K562 (cell line): ENCODE results near the gene ANXA2.

ENCODE experiments used
- ESRRA ChIP-seq: fragments of 450-650 bp; IDR thresholded peaks from 2 replicates; pipeline ENCODE4 v1.6.1; 2014; ENCODE audit warnings: low read depth, mild to moderate bottlenecking, moderate library complexity, borderline replicate concordance
- EZH2 ChIP-seq: IDR thresholded peaks from 2 replicates; pipeline ENCODE4 v1.6.1; 2012; ENCODE audit warnings: low read depth, mild to moderate bottlenecking, inconsistent platforms, low read length, borderline replicate concordance
- LARP7 ChIP-seq: fragments of 450-650 bp; IDR thresholded peaks from 2 replicates; pipeline ENCODE4 v1.6.1; 2016
- MEF2D ChIP-seq: conservative IDR thresholded peaks from 2 replicates; pipeline ENCODE4 v1.6.1; 2016; ENCODE audit warnings: low read depth, missing genetic modification characterization, missing compliant biosample characterization
- NFRKB ChIP-seq: fragments of 450-650 bp; IDR thresholded peaks from 2 replicates; pipeline ENCODE4 v1.6.1; 2016; ENCODE audit warnings: low read depth
- SP1 ChIP-seq: sonication (generic); formaldehyde crosslinking; IDR thresholded peaks from 2 replicates; pipeline ENCODE4 v1.8.1; 2022; ENCODE audit warnings: mild to moderate bottlenecking, missing genetic modification reagents
- SPI1 ChIP-seq: IDR thresholded peaks from 2 replicates; pipeline ENCODE4 v1.6.1; 2011; ENCODE audit warnings: low read depth, low read length, control low read depth, borderline replicate concordance
- ZNF584 ChIP-seq: fragments of 200-800 bp; sonication (Bioruptor generic); IDR thresholded peaks from 2 replicates; pipeline ENCODE4 v1.6.1; 2016; ENCODE audit warnings: low read depth, mild to moderate bottlenecking, missing genetic modification characterization, missing compliant biosample characterization
- TF ChIP-seq, protein P1 (sequence below), 3 experiments: IDR thresholded peaks in 2 of 3; conservative IDR thresholded peaks in 1 of 3; 2 replicates each; pipeline ENCODE4 v1.5.1; 2011 to 2012; ENCODE audit warnings: low read length in 3 of 3, mild to moderate bottlenecking in 3 of 3, control low read depth in 2 of 3, improper control_type of control experiment in 1 of 3, inconsistent platforms in 1 of 3, low read depth in 1 of 3, mixed read lengths in 1 of 3, moderate library complexity in 1 of 3; ENCODE audit not compliant: insufficient read depth in 2 of 3
- TF ChIP-seq, protein P2 (sequence below): fragments of 450-650 bp; formaldehyde crosslinking; IDR thresholded peaks from 2 replicates; pipeline ENCODE4 v1.4.0; 2022; ENCODE audit warnings: missing genetic modification characterization
- TF ChIP-seq, protein P3 (sequence below), 2 experiments: fragments of 250-450 bp in 1 of 2; fragments of 450-650 bp in 1 of 2; sonication (Bioruptor Pico) in 1 of 2; IDR thresholded peaks; 2 replicates each; pipeline versions ENCODE4 v1.6.1 to v1.8.0; 2016 to 2021; ENCODE audit warnings: mild to moderate bottlenecking in 2 of 2, moderate library complexity in 2 of 2, missing compliant biosample characterization in 1 of 2, missing genetic modification characterization in 1 of 2

DNA sequence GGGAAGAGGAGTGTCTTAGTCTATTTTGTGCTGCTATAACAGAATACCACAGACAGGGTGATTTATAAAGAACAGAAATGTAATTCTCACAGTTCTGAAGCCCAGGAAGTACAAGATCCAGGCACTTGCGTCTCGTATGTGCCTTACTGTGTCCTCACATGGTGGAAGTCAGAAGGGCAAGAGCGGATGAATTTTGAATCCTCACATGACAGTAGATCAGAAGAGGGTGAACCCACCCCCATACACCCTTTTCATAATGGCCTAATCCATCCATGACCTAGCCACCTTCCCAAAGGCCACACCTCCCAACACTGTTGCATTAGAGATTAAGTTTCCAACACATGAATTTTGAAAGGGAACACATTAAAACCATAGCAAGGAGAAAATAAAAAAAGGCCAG is 18.7 kb upstream of the ANXA2 start:
- TF ChIP-seq EZH2 = no peak
- TF ChIP-seq, protein P1, sequence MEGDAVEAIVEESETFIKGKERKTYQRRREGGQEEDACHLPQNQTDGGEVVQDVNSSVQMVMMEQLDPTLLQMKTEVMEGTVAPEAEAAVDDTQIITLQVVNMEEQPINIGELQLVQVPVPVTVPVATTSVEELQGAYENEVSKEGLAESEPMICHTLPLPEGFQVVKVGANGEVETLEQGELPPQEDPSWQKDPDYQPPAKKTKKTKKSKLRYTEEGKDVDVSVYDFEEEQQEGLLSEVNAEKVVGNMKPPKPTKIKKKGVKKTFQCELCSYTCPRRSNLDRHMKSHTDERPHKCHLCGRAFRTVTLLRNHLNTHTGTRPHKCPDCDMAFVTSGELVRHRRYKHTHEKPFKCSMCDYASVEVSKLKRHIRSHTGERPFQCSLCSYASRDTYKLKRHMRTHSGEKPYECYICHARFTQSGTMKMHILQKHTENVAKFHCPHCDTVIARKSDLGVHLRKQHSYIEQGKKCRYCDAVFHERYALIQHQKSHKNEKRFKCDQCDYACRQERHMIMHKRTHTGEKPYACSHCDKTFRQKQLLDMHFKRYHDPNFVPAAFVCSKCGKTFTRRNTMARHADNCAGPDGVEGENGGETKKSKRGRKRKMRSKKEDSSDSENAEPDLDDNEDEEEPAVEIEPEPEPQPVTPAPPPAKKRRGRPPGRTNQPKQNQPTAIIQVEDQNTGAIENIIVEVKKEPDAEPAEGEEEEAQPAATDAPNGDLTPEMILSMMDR (IDR thresholded peaks at IDR 0.05 in 2 of 3, conservative IDR thresholded peaks at IDR 0.05 in 1 of 3; ENCODE audit: insufficient read depth in 2 of 3, low read depth in 1 of 3, low read length in 3 of 3) = no peak
- TF ChIP-seq, protein P2, sequence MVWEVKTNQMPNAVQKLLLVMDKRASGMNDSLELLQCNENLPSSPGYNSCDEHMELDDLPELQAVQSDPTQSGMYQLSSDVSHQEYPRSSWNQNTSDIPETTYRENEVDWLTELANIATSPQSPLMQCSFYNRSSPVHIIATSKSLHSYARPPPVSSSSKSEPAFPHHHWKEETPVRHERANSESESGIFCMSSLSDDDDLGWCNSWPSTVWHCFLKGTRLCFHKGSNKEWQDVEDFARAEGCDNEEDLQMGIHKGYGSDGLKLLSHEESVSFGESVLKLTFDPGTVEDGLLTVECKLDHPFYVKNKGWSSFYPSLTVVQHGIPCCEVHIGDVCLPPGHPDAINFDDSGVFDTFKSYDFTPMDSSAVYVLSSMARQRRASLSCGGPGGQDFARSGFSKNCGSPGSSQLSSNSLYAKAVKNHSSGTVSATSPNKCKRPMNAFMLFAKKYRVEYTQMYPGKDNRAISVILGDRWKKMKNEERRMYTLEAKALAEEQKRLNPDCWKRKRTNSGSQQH (CRISPR knock-in tag) = no peak
- TF ChIP-seq NFRKB = no peak
- TF ChIP-seq LARP7 = no peak
- TF ChIP-seq SPI1 = no peak
- TF ChIP-seq, protein P3, sequence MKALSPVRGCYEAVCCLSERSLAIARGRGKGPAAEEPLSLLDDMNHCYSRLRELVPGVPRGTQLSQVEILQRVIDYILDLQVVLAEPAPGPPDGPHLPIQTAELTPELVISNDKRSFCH (CRISPR knock-in tag; IDR thresholded peaks at IDR 0.05) = no peak
- TF ChIP-seq, protein P3 (tag; IDR thresholded peaks at IDR 0.05) = no peak
- no peak for TF ChIP-seq ZNF584 (CRISPR knock-in tag)
- no peak for TF ChIP-seq SP1 (CRISPR knock-in tag)
- no peak for TF ChIP-seq MEF2D (tag)
- no peak for TF ChIP-seq ESRRA
